Gastroesophageal sphincter (tissue), 3 donors: ENCODE results near the gene MTSS2.

Source experiments
- EP300 ChIP-seq: sonication (generic); formaldehyde crosslinking; IDR thresholded peaks from one replicate; pipeline ENCODE4 v1.6.1; 2017; ENCODE audit warnings: antibody characterized with exemption, mild to moderate bottlenecking
- POLR2A ChIP-seq, 2 donors: fragments of 450-650 bp; IDR thresholded peaks; one replicate each; pipeline ENCODE4 v1.6.1; 2017; ENCODE audit warnings: antibody characterized with exemption in 2 of 2, mild to moderate bottlenecking in 2 of 2, moderate library complexity in 1 of 2
- POLR2AphosphoS5 ChIP-seq: sonication (generic); formaldehyde crosslinking; IDR thresholded peaks from one replicate; pipeline ENCODE4 v1.6.1; 2017; ENCODE audit warnings: antibody characterized with exemption
- TF ChIP-seq, protein P1 (sequence below), 4 experiments: fragments of 200-600 bp in 2 of 4; fragments of 450-650 bp in 2 of 4; sonication (generic) in 1 of 4; IDR thresholded peaks; one replicate each; pipeline ENCODE4 v1.5.1; 2017 to 2019; ENCODE audit warnings: antibody characterized with exemption in 4 of 4, mild to moderate bottlenecking in 2 of 4, moderate library complexity in 2 of 4

GRCh38 chr16:70682239-70683145, 3.4 kb downstream of the MTSS2 start:
- TF ChIP-seq, protein P1, sequence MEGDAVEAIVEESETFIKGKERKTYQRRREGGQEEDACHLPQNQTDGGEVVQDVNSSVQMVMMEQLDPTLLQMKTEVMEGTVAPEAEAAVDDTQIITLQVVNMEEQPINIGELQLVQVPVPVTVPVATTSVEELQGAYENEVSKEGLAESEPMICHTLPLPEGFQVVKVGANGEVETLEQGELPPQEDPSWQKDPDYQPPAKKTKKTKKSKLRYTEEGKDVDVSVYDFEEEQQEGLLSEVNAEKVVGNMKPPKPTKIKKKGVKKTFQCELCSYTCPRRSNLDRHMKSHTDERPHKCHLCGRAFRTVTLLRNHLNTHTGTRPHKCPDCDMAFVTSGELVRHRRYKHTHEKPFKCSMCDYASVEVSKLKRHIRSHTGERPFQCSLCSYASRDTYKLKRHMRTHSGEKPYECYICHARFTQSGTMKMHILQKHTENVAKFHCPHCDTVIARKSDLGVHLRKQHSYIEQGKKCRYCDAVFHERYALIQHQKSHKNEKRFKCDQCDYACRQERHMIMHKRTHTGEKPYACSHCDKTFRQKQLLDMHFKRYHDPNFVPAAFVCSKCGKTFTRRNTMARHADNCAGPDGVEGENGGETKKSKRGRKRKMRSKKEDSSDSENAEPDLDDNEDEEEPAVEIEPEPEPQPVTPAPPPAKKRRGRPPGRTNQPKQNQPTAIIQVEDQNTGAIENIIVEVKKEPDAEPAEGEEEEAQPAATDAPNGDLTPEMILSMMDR (IDR thresholded peaks at IDR 0.05) = no peak
- TF ChIP-seq POLR2A (IDR thresholded peaks at IDR 0.05) = no peak
- no peak for TF ChIP-seq POLR2AphosphoS5
- no peak for TF ChIP-seq EP300
